Activated CD8-positive, alpha-beta memory T cell treated with anti-CD3 and anti-CD28 coated beads, Interleukin-2, amount 10 ng/mL, durations not matched to agents 7 days and 5 days (primary cell): Measurements from ENCODE around the gene LRRC23. TPM values are rescaled to one million over a fixed set of nuclear protein-coding genes. Genes with fewer than 3 reads are reported as not detected.

Experiments
- ATAC-seq: fragments of 150-1000 bp; cut with Tn5 transposase; one replicate; pipeline ENCODE4 v1.10.0; 2021; ENCODE audit warnings: moderate library complexity
- CTCF ChIA-PET: fragments of 350-600 bp; sonication (Branson Sonifier 250); formaldehyde crosslinking; loops from one replicate; lab custom pipeline; 2021; ENCODE audit warnings: antibody characterized with exemption; lab: Charles Lee
- DNase-seq: peaks from one replicate; pipeline ENCODE4 v3.0.0-alpha.2; 2020
- H3K27ac Mint-ChIP-seq: one replicate; pipeline ENCODE4 v1.8.0; 2021; ENCODE audit warnings: mild to moderate bottlenecking, mixed read lengths
- H3K27me3 Mint-ChIP-seq: one replicate; pipeline ENCODE4 v1.8.0; 2021; ENCODE audit warnings: mixed read lengths
- H3K36me3 Mint-ChIP-seq: one replicate; pipeline ENCODE4 v1.8.0; 2021; ENCODE audit warnings: mild to moderate bottlenecking, mixed read lengths
- H3K4me1 Mint-ChIP-seq: one replicate; pipeline ENCODE4 v1.8.0; 2021; ENCODE audit warnings: mixed read lengths
- H3K4me3 Mint-ChIP-seq: one replicate; pipeline ENCODE4 v1.8.0; 2021; ENCODE audit warnings: mild to moderate bottlenecking, moderate library complexity, mixed read lengths
- H3K9me3 Mint-ChIP-seq: one replicate; pipeline ENCODE4 v1.8.0; 2022; ENCODE audit warnings: low read depth, mixed read lengths
- microRNA-seq: library from miRNA; unstranded; fragments of <30 nt; microRNA quantifications from one replicate; pipeline ENCODE4 v1.2.0, GENCODE V29; 2022
- total RNA-seq, 2 experiments: library from RNA; stranded (reverse); gene quantifications; one replicate each; pipeline ENCODE4 v1.2.3, GENCODE V29; 2021

The LRRC23 gene
- total RNA-seq, 2 experiments from 2014 or later, result 4.9 to 8.7 TPM

DNA sequence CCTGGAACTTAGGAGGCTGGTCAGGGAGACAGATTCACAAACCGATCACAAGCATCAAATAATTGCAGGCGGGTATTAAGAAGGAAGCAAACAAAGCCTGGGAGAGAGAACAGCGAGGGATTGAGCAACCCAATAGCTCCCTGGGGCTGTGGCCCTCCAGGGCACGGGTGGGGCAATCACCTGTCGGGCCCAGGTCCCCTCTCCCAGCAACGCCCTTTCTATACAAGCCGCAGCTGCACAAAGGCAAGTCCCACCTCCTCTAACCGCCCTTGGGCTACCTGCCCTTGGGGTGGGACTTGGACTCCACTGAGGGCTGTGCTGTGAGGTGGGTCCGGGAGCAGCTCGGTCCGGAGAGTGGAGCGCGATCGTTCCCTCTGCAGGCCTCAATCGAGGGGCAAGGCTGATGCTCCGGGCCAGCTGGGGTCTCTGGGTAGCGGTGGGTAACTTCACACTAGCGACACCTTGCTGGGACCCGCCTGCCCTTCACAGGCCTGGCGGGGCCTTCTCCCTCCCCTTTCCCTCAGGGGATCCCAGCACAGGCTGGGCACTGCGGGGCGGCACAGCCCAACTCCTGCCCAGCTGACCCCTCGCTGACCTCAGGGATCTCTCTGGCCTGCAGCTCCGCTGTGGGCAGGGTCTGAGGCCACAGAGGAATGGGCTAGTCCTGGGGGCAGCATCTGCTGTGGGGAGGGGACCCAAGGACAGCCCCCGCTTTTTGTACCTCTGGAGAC is 57.8 kb downstream of the LRRC23 start:
- Mint-ChIP-seq H3K27ac (peak overlapping the region; percentile 96), H3K27me3 (no peaks in the 10 kb centered on the region), H3K4me3 (peak overlapping the region; percentile 61), H3K9me3 (no peaks in the 10 kb centered on the region), H3K4me1 (peaks cover 72% of the 10 kb centered on the region), H3K36me3 (peaks cover 55% of the 10 kb centered on the region)
- ATAC-seq (no peak), DNase-seq (peak; percentile 41)
- CTCF ChIA-PET, result interaction anchor here (0.8 to 13.5 kb wide), 11 partner anchors 18 to 151 kb away, joined by 3 to 709 read pairs (median 6); partner anchors contain the start of genes ATN1, C12orf57, ENO2 and LPCAT3

DNA sequence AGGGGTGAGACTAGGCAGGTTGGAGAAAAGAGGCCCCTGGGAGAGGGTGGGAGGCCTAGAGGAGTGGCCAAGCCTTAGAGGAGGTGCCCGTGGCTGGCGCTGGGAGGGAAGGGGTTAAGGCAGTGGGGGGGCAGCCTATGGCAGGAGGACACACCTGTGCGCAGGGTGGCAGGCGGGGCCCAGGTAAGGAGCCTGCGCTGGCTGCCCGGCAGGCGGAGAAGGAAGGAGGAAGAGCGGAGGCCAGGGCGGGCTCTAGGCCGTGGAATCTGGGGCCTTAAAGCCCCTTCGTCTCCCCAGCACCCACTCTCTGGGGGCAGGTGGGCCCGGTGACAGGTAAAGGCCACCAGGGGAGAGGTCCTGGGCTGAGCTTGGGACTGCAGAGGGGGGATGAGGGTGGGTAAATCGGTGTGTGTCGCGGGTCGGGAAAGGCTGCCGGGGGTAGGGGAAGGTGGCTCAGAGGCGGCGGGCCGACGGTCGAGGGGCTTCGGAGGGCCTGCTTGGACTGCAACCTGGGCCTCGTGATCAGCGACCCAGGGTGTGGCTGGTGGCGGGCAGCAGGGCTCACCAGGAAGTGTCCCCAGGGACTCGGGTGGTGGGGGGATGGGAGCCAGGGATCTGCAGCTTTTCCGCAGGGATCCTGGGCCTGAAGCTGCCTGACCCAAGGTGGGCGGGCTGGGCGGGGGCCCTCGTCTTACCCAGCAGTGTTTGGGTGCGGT is 58.6 kb downstream of the LRRC23 start:
- DNase-seq (peak; percentile 41), ATAC-seq (no peak)
- CTCF ChIA-PET, result interaction anchor here (0.9 to 13.5 kb wide), 7 partner anchors 8 to 150 kb away, joined by 4 to 709 read pairs (median 11); partner anchors contain the start of genes ATN1, C12orf57, ENO2 and LPCAT3
- Mint-ChIP-seq H3K27me3 (no peaks in the 10 kb centered on the region), H3K27ac (peak overlapping the region; percentile 59), H3K4me3 (no peak overlapping the region), H3K36me3 (peaks cover 55% of the 10 kb centered on the region), H3K9me3 (no peaks in the 10 kb centered on the region), H3K4me1 (peaks cover 66% of the 10 kb centered on the region)

Small RNA genes lying within 50 kb of the gene (microRNA-seq; reads per million reads assigned to microRNA genes)
- 50.6 reads per million, percentile 56 among the genes with 10 or more reads in this experiment for gene MIR141
- 458 reads per million, percentile 80 among the genes with 10 or more reads in this experiment for gene MIR200C

Other genes starting within 250 kb of the LRRC23 start
- 10 to 100 TPM; 26.0 to 26.3 TPM for gene ING4, start 241.7 kb upstream of the LRRC23 start, total RNA-seq
- 10 to 100 TPM; 76.3 to 76.4 TPM for gene ZNF384, start 215.4 kb upstream of the LRRC23 start, total RNA-seq
- not detected for gene PIANP, start 204.0 kb upstream of the LRRC23 start, total RNA-seq
- 10 to 100 TPM; 28.2 to 30.0 TPM for gene COPS7A, start 180.8 kb upstream of the LRRC23 start, total RNA-seq
- 100 to 1,000 TPM; 102 to 113 TPM for gene MLF2, start 151.7 kb upstream of the LRRC23 start, total RNA-seq
- gene PTMS, start 138.5 kb upstream of the LRRC23 start, total RNA-seq, result 100 to 1,000 TPM; 131 to 142 TPM
- gene LAG3, start 132.3 kb upstream of the LRRC23 start, total RNA-seq, result 100 to 1,000 TPM; 320 to 420 TPM
- 1 to 10 TPM in 1 of 2 experiments, under 1 TPM in 1; 0.82 to 1.8 TPM for gene CD4, start 115.3 kb upstream of the LRRC23 start, total RNA-seq
- gene GPR162, start 83.0 kb upstream of the LRRC23 start, total RNA-seq, result under 1 TPM in 1 of 2 experiments, not detected in 1; 0.82 TPM
- gene P3H3, start 76.4 kb upstream of the LRRC23 start, total RNA-seq, result under 1 TPM; 0.23 to 0.99 TPM
- gene GNB3, start 63.9 kb upstream of the LRRC23 start, total RNA-seq, result under 1 TPM in 1 of 2 experiments, not detected in 1; 0.12 TPM
- 100 to 1,000 TPM in 1 of 2 experiments, 10 to 100 TPM in 1; 89.1 to 125 TPM for gene CDCA3, start 53.5 kb upstream of the LRRC23 start, total RNA-seq
- 100 to 1,000 TPM in 1 of 2 experiments, 10 to 100 TPM in 1; 98.8 to 129 TPM for gene USP5, start 52.7 kb upstream of the LRRC23 start, total RNA-seq
- gene TPI1, start 37.3 kb upstream of the LRRC23 start, total RNA-seq, result 1,000 to 10,000 TPM; 1,086 to 1,277 TPM
- gene SPSB2, start 31.5 kb upstream of the LRRC23 start, total RNA-seq, result 10 to 100 TPM; 10.5 to 14.4 TPM
- gene ENO2, start 9.8 kb downstream of the LRRC23 start, total RNA-seq, result 100 to 1,000 TPM; 106 to 171 TPM
- 10 to 100 TPM; 38.3 to 40.1 TPM for gene ATN1, start 23.1 kb downstream of the LRRC23 start, total RNA-seq
- not detected for gene RNU7-1, start 39.0 kb downstream of the LRRC23 start, total RNA-seq
- 100 to 1,000 TPM; 120 to 132 TPM for gene C12orf57, start 39.2 kb downstream of the LRRC23 start, total RNA-seq
- 100 to 1,000 TPM; 283 to 367 TPM for gene PTPN6, start 46.5 kb downstream of the LRRC23 start, total RNA-seq
- 100 to 1,000 TPM; 211 to 271 TPM for gene PHB2, start 65.8 kb downstream of the LRRC23 start, total RNA-seq
- 10 to 100 TPM; 59.9 to 69.5 TPM for gene EMG1, start 66.1 kb downstream of the LRRC23 start, total RNA-seq
- 10 to 100 TPM; 29.3 to 32.0 TPM for gene LPCAT3, start 113.7 kb downstream of the LRRC23 start, total RNA-seq
- gene C1S, start 155.9 kb downstream of the LRRC23 start, total RNA-seq, result 1 to 10 TPM; 1.6 to 2.5 TPM
- 1 to 10 TPM; 4.0 to 5.3 TPM for gene C1R, start 187.6 kb downstream of the LRRC23 start, total RNA-seq
- 10 to 100 TPM; 21.8 to 27.4 TPM for gene C1RL, start 204.4 kb downstream of the LRRC23 start, total RNA-seq
- under 1 TPM; 0.87 to 0.91 TPM for gene RBP5, start 224.1 kb downstream of the LRRC23 start, total RNA-seq
- gene CLSTN3, start 225.5 kb downstream of the LRRC23 start, total RNA-seq, result 100 to 1,000 TPM in 1 of 2 experiments, 10 to 100 TPM in 1; 71.9 to 109 TPM